GM18861 (cell line): ENCODE results near the gene ZNF787.
A peak's percentile ranks its signal among the peaks of the same experiment; 100 is the strongest.
"Not testable (repeated sequence)": the region's sequence is repeated elsewhere in the genome, so short reads cannot be mapped to it uniquely, and the experiment has no call there.

Experiments used
- ATAC-seq: cut with Tn5 transposase; IDR thresholded peaks from one replicate; pipeline ENCODE4 v1.9.1; 2021; ENCODE audit not compliant: unreplicated experiment

The ZNF787 gene

GRCh38 chr19:56121180-56122167 lies at the start of gene ZNF787:
ZNF787 (minus strand) TSS chr19:56121295; CDS start chr19:56103217, 18,078 bp downstream.
- ATAC-seq = peak; percentile 79

GRCh38 chr19:56170261-56170660 lies 49.2 kb upstream of the ZNF787 start:
- ATAC-seq = no peak

- ATAC-seq = no peak
These were observed 46.0 kb upstream of the ZNF787 start for GRCh38 chr19:56167064-56167578.

- ATAC-seq = no peak
These were observed 42.0 kb upstream of the ZNF787 start for GRCh38 chr19:56163097-56163496.

GRCh38 chr19:56162258-56162657 lies 41.2 kb upstream of the ZNF787 start:
- ATAC-seq = no peak

- no peak for ATAC-seq
These were observed 40.4 kb upstream of the ZNF787 start for GRCh38 chr19:56161534-56161933.

- no peak for ATAC-seq
These were observed 38.7 kb upstream of the ZNF787 start for GRCh38 chr19:56159622-56160271.

GRCh38 chr19:56159009-56159559 lies 38.0 kb upstream of the ZNF787 start:
- no peak for ATAC-seq

- no peak for ATAC-seq
These were observed 37.2 kb upstream of the ZNF787 start for GRCh38 chr19:56158170-56158757.

- no peak for ATAC-seq
These were observed 35.7 kb upstream of the ZNF787 start for GRCh38 chr19:56156768-56157167.

- ATAC-seq = no peak
These were observed 34.1 kb upstream of the ZNF787 start for GRCh38 chr19:56155124-56155687.

GRCh38 chr19:56153507-56153906 lies 32.4 kb upstream of the ZNF787 start:
- no peak for ATAC-seq

- ATAC-seq = no peak
These were observed 31.5 kb upstream of the ZNF787 start for GRCh38 chr19:56152644-56153043.

GRCh38 chr19:56150358-56150757 lies 29.3 kb upstream of the ZNF787 start:
- no peak for ATAC-seq

- ATAC-seq = no peak
These were observed 28.6 kb upstream of the ZNF787 start for GRCh38 chr19:56149656-56150038.

GRCh38 chr19:56148955-56149655 lies 28.0 kb upstream of the ZNF787 start:
- not testable (repeated sequence) for ATAC-seq

- no peak for ATAC-seq
These were observed 27.0 kb upstream of the ZNF787 start for GRCh38 chr19:56148096-56148495.

- no peak for ATAC-seq
These were observed 26.2 kb upstream of the ZNF787 start for GRCh38 chr19:56147307-56147706.

- no peak for ATAC-seq
These were observed 25.8 kb upstream of the ZNF787 start for GRCh38 chr19:56146904-56147303.

GRCh38 chr19:56145698-56146097 lies 24.6 kb upstream of the ZNF787 start:
- no peak for ATAC-seq
